ENCODE results near the gene PGR.

The PGR gene

GRCh38 chr11:101129203-101129943, at the start of gene PGR:
PGR (minus strand) TSS chr11:101129813; CDS start chr11:101129070, 743 bp downstream.
- DNase-seq: peak; percentile 47

GRCh38 chr11:101176381-101176780, 46.8 kb upstream of the PGR start:
- no peak for DNase-seq

GRCh38 chr11:101169944-101170343, 40.3 kb upstream of the PGR start:
- no peak for DNase-seq

GRCh38 chr11:101166038-101166437, 36.4 kb upstream of the PGR start:
- no peak for DNase-seq

GRCh38 chr11:101158119-101158518, 28.5 kb upstream of the PGR start:
- no peak for DNase-seq

- DNase-seq: no peak
Observed at GRCh38 chr11:101138245-101138930, 8.8 kb upstream of the PGR start.

- no peak for DNase-seq
Observed at GRCh38 chr11:101133190-101133589, 3.6 kb upstream of the PGR start.

- DNase-seq: peak; percentile 38
Observed at GRCh38 chr11:101128571-101129202, 926 bp downstream of the PGR start.

GRCh38 chr11:101127699-101128570, 1.7 kb downstream of the PGR start:
- DNase-seq: peak; percentile 48

GRCh38 chr11:101127197-101127698, 2.4 kb downstream of the PGR start:
- DNase-seq: peak; percentile 52

GRCh38 chr11:101126551-101127196, 2.9 kb downstream of the PGR start:
- DNase-seq: peak; percentile 48

GRCh38 chr11:101115671-101116160, 13.9 kb downstream of the PGR start:
- no peak for DNase-seq

GRCh38 chr11:101113540-101113939, 16.1 kb downstream of the PGR start:
- no peak for DNase-seq

GRCh38 chr11:101104716-101105115, 24.9 kb downstream of the PGR start:
- no peak for DNase-seq

GRCh38 chr11:101103433-101103832, 26.2 kb downstream of the PGR start:
- no peak for DNase-seq

GRCh38 chr11:101100601-101101000, 29.0 kb downstream of the PGR start:
- no peak for DNase-seq

GRCh38 chr11:101096036-101096704, 33.4 kb downstream of the PGR start:
- no peak for DNase-seq

GRCh38 chr11:101091781-101092180, 37.8 kb downstream of the PGR start:
- no peak for DNase-seq

GRCh38 chr11:101090679-101091270, 38.8 kb downstream of the PGR start:
- DNase-seq: no peak

- no peak for DNase-seq
Observed at GRCh38 chr11:101083335-101083734, 46.3 kb downstream of the PGR start.

GRCh38 chr11:101082813-101083212, 46.8 kb downstream of the PGR start:
- no peak for DNase-seq
